GM10266 (cell line): ENCODE data around the gene RAB40AL.

Experiments
- DNase-seq: peaks from one replicate; pipeline ENCODE4 v3.0.0; 2012; ENCODE audit errors: extremely low spot score
- TF ChIP-seq, protein P1 (sequence below): IDR thresholded peaks from 2 replicates; pipeline ENCODE4 v1.5.1; 2012; ENCODE audit warnings: mild to moderate bottlenecking, low read depth; ENCODE audit not compliant: control insufficient read depth, insufficient read depth; ENCODE audit errors: missing control alignments

The RAB40AL gene

DNA sequence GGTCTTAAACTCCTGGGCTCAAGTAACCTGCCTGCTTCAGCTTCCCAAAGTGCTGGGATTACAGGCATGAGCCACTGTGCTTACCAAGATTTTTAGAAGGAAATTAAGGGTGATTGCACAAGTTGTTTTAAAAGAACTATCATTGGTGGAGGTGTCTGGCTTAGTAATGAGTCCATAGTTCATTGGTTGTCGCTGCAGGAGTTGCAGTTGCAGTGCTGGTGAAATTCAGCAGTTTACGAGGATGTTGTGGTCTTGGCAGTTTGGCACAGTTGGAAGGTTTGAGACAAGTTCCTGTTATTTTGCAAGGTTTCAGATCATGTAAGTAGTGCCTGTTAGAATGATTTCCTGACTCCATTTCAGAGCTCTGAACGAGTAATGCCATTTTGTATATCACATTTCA lies 48.1 kb downstream of the RAB40AL start:
- DNase-seq = no peak
- TF ChIP-seq, protein P1, sequence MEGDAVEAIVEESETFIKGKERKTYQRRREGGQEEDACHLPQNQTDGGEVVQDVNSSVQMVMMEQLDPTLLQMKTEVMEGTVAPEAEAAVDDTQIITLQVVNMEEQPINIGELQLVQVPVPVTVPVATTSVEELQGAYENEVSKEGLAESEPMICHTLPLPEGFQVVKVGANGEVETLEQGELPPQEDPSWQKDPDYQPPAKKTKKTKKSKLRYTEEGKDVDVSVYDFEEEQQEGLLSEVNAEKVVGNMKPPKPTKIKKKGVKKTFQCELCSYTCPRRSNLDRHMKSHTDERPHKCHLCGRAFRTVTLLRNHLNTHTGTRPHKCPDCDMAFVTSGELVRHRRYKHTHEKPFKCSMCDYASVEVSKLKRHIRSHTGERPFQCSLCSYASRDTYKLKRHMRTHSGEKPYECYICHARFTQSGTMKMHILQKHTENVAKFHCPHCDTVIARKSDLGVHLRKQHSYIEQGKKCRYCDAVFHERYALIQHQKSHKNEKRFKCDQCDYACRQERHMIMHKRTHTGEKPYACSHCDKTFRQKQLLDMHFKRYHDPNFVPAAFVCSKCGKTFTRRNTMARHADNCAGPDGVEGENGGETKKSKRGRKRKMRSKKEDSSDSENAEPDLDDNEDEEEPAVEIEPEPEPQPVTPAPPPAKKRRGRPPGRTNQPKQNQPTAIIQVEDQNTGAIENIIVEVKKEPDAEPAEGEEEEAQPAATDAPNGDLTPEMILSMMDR = no peak
